HG02884 (cell line): ENCODE measurements around the gene IGF1R.

Source experiments
- ATAC-seq: cut with Tn5 transposase; IDR thresholded peaks from one replicate; pipeline ENCODE4 v1.9.1; 2021; ENCODE audit warnings: mild to moderate bottlenecking, moderate library complexity; ENCODE audit not compliant: unreplicated experiment

The IGF1R gene

DNA sequence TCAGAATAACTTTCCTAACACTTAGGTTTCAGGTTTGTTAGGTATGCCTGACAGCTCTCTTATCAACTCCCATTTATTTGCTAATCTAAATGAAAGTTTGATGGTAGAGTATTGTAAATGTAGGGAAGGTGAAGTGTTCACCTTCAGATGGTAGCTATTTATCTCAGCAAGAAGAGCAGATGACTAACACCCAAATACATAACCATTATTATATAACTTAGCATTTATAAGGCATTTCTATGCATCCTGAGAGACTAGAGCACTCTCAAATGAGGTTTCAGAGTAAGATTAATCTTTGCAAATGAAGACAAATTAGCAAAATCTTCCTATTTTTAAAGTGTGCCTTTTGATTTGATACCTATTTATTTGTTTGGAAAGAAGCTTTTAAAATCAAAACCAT, 143.8 kb downstream of the IGF1R start:
- ATAC-seq: no peak

DNA sequence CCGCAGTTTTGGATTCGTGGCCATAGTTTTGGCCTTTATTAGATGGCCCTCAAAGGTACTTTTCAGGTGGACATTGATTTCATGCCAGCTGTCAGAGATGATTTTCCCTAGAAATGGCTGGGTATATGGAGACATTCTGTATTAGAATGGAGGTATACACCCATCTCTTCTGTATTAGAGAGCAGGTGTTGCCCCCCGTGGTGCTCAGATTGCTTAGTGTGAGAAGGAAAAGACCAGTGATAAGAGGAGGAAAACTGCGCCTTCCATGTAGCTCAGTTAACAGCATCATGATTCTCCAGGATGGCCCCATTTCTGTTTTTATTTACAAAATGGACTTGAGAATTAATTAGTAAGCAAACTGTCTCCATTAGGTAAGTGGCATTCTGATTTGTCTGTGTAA, 145.9 kb downstream of the IGF1R start:
- no peak for ATAC-seq

DNA sequence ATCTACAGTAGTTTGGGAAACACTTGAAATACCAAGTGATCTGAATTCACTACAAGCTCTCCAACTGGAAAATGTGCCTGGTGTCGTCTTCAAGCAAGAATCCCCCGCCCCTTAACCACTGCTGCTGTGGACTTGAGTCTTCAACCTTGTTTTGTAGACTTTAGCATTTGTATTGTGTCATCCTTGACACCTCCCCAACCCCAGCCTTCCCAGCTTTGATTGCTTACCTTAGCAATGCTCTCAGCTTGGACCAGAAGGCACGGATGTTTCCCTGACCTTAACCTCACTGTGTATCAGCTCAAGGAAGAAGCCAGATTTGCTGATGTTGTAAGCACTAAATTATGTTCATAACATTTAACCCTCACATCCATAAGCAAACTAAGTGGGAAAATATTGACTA, 146.4 kb downstream of the IGF1R start:
- ATAC-seq: no peak

GRCh38 chr15:98795980-98796379, 147.6 kb downstream of the IGF1R start:
- no peak for ATAC-seq

DNA sequence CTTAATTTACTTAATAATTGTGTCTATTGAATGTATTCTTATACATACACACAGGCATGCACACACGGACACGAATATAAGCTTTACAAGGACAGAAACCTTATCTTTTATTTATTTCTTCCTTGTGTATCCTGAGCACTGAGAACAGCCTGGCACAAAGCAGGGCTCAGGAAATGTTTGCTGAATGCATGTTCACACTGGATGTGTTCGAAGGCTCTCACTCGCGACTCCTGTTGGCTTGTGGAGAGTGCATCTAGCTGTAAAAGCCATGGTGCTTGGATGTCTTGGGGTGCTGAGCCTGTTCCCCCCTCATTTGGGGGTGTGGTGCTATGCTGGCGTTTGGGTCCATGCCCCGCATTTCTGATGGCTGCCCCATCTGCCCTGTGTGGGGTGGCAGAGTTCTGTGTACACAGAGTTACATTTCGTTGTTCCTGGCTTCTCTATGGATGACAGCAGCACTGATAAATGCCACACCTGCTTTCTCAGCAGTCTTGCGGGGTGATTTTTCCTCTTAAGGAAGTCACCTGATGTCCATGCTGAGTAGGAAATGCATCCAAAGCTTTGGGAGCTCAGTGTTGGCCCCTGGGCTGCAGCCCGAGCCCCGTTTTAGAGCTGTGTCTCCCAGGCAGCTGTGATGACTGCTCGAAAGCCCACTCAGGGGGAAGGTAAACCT, 148.5 kb downstream of the IGF1R start:
- no peak for ATAC-seq

GRCh38 chr15:98798375-98798893, 150.1 kb downstream of the IGF1R start:
- no peak for ATAC-seq

DNA sequence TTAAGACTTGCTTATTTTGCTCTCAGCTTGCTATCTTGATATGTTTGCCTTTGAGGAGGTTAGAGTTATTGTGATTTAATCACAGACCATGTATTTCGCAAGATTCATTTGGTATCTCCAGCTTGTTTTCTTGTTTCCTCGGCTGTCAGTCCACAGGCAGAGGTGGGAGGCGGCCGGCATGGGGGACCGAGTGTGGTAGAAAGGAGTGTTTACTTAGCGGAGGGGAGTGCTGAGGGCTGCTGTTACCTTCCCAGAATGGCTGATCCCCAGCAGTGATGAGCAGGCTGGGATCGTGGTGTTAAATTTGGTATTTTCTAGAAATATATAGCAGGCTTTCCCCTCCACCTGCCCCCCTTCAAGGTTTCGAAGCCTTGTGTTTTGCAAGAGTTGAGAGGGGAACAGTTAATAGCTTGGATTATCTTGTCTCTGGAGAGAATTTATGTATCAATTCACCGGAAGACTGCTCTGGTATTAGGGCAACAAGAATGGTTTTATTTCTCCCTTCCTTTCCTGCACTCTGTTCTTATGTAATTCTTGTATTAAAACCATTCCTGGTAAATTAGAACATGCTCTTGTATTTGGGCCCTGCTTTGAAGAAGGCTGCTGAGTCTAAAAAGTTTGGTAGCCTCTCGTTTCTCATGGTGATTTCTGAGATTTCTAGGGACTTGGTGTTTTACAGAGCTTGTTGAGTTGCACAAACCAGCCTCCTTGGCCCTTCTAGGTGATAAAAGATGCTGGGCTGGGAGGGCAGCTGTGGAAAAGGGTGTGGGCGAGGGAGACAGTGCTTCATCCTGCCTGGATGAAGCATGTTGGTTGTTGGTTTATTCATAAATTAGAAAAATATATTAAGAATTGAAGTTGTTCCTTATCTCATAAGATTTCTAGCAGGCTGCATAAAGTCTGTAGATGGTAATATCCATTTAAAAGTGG, 151.4 kb downstream of the IGF1R start:
- no peak for ATAC-seq

DNA sequence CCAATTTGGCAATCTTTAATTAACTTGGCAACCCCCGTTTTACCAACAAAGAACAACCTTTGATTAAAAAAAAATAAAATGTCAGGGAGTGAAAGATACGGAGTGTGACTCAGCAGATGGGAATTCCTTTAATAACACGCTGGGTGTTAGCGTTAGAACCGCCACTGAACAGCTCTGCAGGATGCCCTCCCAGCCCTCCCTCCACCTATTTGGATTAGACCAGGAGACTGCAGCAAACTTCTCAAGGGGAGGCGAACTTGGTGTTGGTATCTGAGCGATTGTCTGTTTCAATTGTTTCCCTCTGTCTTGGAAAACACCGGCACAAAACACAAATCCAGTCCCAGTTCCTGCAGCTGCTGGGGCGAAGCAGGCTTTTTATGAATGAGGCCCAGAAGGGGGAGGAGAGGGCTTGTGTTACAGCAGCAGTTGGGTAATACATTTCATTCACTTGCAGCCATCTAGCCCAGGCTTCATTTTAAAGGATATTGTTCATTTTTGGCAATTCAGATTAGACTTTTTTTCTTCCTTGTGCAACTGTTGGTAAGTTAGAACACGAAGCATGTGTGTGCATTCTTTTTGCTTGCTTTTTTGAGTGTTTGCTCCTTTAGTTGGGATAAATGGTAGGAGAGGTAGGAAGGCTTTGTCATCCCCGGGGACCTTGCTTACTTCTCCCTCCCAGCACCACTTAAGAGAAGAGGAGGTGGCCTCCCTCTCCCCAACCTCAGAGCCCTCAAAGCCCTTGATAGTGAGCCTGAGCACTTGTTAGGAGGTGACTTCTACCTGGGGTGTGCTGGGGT, 152.3 kb downstream of the IGF1R start:
- no peak for ATAC-seq

- no peak for ATAC-seq
Measured at GRCh38 chr15:98801234-98801561, 152.9 kb downstream of the IGF1R start.

DNA sequence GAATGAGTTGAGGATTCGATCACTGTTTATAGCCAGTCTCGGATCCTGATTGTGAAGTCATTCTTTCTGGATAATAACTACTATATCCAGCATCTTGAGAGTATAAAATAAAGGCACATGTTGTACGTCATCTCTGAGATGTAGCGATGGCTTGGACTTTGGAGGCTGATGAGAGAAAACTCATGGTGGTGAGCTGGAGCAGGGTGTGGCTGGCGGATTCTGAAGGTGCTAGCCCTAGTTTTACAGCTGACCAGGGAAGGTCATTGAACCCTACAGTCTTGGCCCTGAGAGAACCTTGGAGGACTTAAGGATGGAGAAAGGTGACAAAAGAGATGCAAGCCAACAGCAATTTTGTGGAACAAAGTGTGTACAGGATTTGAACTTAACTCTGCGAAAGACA, 153.8 kb downstream of the IGF1R start:
- no peak for ATAC-seq

GRCh38 chr15:98803228-98804056, 155.1 kb downstream of the IGF1R start:
- ATAC-seq: no peak

DNA sequence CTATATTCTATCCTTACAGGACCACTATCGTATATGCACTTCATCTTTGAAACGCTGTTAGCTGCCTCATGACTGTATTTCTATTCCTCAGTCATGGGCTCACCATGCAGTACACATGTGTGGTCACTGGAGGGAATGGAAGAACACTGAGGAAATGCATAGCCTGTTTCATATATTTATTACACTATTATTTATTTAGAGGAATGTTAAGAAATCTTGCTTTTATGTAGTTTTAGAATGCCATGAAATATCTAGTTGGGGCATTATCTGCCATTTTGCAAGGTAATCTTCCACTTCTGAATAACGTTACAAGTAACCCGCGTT, 155.7 kb downstream of the IGF1R start:
- ATAC-seq: no peak

DNA sequence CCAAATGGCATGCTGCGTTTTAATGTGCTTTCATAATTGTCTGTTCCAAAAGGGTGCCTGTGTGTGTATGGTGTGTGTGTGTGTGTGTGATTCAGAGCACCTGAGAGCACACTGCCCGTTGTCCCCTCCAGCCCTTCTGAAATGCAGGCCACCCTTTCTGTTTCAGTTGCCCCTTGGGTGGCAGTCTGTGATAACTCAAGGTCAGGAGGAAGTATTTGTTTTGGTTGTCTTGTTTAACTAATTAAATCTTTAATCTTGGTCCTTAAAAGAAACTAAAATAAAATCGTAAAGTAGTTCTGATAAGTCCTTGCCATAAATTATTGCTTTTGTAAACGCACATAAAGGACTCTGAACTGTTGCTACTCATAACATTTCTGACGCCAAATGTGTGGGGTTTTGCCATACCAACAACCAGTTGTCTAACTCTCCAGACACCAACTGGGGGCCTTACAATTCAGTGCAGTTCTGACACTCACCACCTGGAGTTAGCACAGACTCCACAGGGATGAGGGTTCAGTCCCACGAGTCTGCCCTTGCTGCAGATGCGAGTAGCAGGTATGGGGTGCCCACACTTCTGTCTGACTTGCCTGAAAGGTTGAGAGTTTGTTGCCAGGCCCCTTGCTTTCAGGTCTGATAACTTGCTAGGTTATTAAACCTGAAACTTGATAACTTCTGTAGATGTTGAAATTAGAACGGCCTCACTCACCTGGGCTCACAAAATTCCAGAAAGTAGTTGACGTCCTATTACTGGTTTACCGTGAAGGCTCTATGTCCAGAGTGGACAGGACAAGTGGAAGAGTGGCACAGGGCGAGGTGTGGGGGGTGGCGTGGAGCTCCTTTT, 157.3 kb downstream of the IGF1R start:
- ATAC-seq: no peak

DNA sequence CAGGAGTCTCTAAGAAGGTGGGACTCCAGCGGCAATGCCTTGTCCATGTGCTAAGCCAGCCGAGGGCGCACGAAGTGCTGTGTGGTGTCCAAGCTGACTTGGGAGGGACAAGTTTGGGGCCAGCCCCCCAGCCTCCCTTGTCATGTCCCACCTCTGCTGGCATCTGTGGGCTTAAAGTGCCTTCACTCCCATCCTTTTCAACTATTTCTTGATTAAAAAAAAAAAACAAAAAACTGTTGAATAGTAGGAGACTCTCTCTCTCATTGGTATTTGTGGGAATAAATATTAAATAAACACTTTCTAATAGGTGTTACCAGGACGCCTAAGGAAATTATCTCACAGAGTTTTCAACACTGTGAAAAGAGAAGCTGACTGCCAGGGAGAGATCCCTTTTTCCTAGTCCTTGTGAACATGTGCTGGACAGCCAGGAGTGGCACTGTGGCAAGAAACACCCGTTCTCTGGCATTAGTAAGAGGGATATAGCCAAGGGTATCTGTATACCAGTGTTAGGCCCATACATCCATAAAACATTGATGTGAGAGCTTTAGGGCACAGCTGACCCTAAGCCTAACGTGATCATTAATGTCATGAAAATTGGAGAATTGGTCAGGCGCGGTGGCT, 158.0 kb downstream of the IGF1R start:
- ATAC-seq: no peak

DNA sequence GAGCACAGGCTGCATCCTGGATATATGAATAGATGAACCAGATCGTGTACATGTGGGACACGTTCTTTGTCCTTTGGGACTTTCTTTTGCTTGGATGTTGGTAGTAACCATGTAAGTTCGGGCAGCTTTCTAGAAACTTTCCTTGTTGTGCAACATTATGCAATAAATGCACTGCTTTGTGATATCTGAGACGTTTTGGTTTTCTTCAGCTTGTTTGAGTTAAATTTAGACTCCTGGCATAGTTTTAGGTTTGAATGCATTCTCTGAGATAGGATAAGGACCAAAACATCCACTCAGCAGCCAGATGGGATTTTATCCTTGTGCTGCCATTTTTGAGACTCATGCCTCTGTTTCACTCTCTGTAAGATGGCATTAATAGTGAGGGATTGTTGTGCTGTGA, 158.9 kb downstream of the IGF1R start:
- no peak for ATAC-seq

- no peak for ATAC-seq
Measured at GRCh38 chr15:98809273-98809672, 160.9 kb downstream of the IGF1R start.

GRCh38 chr15:98812716-98813446, 164.5 kb downstream of the IGF1R start:
- no peak for ATAC-seq

DNA sequence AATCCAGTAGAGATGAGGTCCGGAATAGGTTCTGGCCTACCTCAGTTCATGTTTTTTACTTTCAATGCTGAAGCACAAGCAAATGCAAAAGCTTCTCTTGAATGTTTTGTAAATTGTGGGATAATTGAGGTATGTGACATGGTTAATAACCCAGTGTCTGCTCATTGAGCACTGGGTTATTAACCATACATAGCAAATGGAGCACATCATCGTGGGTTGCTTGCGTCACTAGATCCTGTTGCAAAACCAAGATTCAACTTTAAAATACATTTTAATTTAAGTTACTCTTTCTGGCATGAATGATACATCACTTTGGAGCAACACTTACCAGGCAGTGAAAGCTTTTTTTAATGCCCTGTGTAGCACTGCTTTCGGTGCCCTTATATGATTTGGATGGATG, 165.6 kb downstream of the IGF1R start:
- ATAC-seq: no peak

- ATAC-seq: no peak
Measured at GRCh38 chr15:98815207-98815606, 166.9 kb downstream of the IGF1R start.
